Stimulated activated CD8-positive, alpha-beta memory T cell treated with anti-CD3 and anti-CD28 coated beads, Interleukin-4, amount 100 ng/mL, for 24 hours (primary cell): ENCODE results near the gene NAPSA.
"Not testable (repeated sequence)": the region's sequence is repeated elsewhere in the genome, so short reads cannot be mapped to it uniquely, and the experiment has no call there.

Source experiments
- DNase-seq: peaks from one replicate; pipeline ENCODE4 v3.0.0-alpha.2; 2020; ENCODE audit warnings: low read depth

Gene NAPSA

DNA sequence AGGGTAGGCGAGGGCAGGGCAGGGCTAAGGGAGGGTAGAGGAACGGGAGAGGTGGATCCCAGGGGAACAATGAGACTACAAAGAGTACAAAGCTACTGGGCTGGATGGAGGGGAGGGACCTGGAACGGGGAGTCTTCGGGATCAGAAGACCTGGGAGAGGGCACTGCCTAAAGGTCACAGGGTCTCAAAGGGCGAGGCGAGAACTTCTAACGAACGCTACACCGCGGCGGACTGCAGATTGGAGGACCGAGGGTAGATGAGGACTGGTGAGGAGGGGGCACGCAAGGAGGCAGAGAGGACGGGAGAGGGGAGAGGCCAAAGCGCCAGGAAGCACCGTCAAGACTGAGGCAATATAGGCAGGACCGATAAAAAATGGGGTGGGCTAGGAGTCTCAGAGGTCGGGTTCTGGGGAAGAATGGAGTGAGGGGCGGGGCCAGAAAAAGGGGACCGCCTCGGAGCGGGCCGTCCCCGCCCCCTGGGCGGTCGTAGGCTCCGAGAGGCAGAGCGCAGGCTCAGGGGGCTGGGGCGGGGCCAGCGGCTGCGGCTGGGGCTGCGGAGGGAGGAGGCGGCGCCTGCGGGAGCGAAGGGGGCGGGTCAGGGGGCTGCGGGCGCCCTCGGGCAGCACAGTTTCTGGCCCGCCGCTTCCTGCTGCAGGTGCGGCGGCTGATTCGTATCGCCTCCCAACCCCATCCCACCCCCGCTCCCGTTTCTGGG is 34.9 kb downstream of the NAPSA start:
- DNase-seq, result peak; percentile 61

DNA sequence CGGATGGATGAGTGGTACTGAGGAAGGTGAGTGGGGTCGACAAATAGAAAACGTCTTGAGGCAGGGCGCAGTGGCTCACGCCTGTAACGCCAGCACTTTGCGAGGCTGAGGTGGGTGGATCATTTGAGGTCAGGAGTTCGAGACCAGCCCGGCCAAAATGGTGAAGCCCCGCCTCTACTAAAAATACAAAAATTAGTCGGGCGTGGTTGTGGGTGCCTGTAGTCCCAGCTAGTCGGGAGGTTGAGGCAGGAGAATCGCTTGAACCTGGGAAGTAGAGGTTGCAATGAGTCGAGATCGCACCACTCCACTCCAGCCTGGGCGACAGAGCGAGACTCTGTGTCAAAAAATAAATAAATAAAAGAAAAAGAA is 35.5 kb downstream of the NAPSA start:
- not testable (repeated sequence) for DNase-seq

DNA sequence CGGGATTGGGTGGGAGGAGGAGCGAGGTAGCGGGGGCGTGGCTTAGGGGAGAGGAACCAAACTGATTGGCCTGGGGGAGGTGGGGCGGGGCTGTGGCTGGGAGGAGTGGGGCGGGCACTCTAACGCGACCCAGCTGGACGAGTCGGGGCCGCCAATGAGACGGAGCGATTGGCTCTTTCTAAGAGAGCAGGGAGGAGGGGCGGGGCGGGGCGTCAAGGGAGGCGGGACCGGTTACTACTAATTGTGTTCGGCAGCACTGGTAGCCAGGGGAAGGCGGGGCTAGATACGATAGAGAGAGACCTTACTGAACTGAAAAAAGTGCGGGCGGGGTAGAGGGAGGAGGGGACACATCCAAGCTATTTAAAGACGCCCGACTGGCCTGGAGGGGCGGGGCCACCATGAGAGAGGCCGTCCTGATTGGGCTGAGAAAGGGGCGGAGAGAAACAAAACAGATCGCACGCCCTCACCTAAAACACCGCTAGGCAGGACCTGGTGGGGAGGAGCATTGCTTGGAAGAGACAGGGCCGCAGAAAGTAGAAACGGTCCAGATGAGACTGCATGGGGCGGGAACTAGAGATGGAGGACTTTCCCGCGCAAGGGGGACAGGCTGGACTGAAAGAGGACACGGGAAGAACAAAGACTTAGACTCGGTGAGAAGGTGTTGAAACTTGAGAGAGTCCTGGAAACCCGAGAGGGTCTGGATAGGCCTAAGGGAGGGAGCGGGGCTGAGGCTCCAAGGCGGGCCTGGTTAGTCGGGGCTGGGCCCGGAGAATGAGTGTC is 36.1 kb downstream of the NAPSA start, which contains the start of gene KCNC3:
Gene KCNC3, minus strand, starts transcription at position 232 of the 780 bp plus-strand sequence. CDS start 295 bp downstream, outside the sequence.
- DNase-seq, result peak; percentile 75

DNA sequence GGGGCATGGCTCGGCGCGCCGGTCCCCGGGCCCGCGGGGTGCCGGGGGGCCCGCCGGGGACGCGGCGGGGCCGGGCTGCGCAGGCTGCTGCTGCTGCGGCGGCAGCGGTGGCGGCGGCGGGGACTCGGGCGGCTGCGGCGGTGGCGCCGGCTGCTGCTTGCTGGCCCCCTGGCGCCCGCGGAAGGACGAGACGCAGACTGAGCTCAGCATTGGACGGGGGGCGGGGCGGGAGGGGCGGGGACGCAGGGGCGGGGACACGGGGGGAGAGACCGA is 36.6 kb downstream of the NAPSA start:
- no peak for DNase-seq

DNA sequence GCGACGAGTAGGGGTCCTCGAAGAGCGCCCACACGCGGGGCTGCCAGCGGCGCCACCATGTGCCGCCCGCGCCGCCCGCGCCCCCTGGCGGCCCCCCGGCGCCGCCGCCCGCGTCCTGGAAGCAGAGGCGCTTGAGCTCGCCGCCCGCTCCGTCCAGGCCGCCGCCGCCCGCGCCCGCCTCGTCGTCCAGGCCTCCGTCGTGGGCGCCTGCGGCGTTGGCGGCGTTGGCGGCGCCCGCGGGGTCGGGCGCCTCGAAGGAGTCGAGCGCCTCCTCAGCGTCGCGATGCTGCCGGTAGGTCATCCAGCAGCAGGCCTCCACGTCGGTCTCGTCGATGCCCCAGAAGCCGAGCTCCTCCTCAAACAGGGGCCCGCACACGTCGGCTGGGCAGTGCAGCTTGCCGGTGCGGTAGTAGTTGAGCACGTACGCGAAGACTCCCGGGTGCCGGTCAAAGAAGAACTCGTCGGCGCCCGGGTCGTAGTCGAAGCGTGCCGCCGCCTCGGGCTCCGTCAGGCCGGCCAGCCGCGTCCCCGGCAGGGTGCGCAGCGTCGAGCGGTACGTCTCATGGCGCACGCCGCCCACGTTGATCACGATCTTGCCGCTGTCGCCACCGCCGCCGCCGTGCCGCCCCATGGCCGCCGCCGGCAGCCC is 37.1 kb downstream of the NAPSA start:
- DNase-seq, result no peak

DNA sequence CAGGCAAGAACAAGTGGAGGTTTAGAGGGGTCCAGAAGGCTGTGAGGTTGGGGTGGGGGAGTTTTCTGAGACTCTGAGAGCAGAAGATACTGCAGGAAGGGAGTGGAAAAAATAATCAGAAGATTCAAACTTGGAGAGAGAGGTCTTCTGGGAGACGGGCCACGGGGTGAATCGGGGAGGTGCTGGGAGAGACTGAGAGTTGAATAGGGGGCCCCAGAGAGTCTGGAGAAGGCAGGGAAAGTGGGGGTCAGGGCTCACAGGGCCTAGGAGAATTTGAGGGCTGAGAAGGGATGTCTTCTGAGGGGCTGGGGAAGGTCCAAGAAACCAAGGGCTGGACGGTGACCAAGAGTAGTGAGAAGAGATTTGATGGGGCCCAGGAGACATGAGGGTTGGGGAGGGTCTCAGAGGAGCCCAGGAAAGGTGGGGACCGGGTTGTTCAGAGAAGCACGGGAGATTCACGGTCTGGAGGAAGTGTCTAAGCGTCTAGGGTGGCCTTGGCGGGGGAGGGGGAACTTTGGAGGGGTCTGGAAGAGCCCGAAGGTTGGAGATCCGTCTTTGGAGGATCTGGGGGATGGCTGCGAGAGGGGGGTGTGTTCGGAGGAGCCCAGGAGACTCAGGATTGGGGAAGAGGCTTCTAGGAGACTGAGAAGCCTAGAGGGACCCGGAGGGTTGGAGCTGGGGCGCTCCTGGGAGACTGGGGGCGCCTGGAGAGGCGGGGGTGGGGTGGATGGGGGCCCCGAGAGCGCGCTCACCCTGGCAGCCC is 37.8 kb downstream of the NAPSA start:
- no peak for DNase-seq

DNA sequence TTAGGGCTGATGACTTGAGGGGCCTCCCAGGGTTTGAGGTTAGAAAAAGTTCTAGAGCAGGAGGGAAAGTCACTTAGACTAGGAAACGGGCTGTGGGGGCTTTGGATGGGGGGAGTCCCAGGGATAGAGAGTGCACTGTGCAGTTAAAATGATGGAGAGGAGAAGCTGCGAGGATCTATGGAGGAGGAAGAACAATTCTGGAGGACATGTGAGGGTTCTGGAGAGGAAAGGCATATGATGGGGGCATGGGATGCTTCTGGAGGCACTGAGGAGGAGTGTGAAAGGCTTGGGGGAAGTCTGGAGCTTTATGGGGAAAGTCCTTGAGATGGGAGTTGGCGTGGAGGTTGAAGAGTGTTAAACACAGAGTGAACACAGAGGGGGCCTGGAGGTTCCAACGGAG is 38.4 kb downstream of the NAPSA start:
- DNase-seq, result no peak

DNA sequence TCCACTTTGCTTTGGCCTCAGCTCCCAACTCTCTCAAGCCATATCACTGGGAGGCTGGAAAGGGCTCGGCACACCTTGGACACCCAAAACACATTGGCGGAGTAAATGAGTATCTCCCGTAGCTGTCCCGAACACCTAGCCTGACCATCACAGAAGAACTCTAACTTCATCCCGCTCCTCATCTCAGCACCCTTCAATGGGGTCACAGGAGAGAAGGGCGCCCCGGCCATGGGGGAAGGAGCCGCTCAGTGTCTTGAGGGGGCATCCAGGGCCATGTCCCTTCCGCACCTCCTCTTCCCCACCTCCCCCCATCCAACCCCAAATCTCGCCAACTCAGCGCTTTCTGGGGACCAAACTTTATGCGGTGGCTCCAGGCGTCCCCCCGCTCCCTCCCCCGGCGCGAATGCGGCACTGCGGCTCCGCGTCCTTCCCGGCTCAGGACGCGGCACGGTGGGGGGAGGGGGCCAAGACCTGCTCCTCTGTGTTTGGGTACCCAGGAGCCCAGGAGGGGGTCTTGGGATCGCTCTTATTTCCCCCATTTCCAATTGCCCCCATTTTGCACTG is 39.3 kb downstream of the NAPSA start:
- DNase-seq, result no peak

DNA sequence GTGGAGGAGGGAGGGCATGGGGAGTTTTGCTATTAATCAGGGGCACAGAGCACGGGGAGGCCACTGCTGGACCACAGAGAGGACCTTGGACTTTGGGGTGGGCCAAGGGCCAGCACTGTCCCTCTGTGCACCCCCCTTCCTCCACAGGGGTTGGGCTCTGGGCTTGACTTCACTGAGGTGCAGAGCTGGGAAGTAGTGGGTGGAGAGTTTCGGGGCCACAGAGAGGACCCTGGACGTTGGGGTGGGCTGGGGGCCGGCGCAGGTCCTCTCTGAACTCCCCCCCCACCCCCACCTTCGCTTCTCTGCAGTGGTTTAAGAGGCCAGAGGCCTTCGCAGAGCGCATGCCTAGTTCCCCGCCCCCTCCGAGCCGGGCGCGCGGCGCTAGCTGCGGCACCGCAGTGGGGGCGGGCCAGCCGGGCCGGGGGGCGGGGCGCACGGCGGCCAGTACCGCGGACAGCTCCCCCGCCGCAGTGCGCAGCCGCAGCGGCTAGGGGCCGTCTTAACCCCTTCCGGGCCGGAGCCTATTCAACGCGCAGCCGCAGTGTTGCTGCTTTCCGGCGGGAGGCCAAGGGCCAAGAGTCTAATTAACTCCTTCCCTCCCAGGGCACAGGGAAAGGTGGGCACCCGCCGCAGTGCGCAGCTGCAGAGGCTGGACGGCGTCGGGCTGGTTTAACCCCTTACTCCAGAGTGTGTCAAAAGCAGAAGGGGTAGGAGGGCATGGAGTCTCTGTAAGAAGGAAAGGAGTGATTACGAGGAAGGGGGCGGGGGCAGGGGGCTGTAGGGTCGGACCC is 39.9 kb downstream of the NAPSA start:
- peak; percentile 61 for DNase-seq

DNA sequence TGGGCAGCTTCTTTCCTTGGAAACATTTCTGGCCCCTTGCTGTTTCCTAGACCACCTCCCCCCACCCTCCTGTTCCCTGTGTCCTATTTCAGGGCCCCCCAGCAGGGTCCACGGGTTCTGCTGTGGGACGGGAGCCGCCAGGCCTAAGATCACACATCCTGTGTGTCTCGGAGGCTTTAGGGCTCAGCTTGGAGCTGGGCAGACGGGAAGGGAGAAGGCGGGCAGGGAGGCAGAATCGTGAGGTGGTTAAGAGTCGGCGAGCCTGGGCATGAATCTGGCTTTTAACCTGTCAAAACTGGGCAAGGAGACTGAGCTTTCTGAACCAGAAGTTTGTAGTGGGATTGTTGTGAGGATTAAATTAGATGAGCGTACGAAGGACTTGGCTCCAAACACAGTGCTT is 41.1 kb downstream of the NAPSA start:
- DNase-seq, result no peak

DNA sequence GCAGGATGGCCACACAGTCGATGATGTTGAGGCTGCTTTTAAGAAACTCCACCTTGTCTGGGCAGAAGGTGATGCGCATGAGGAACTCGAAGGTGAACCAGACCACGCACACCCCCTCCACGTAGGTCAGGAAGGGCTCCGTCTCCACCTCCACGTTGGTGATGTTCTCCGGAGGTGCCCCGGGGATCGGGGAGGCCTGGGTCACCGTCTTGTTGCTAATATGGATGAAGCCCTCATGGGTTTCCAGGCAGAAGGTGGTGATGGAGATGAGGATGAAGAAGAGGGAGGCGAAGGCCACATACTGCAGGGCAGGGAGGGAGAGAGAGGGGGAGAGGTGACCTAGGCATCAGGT is 41.7 kb downstream of the NAPSA start:
- DNase-seq, result no peak

DNA sequence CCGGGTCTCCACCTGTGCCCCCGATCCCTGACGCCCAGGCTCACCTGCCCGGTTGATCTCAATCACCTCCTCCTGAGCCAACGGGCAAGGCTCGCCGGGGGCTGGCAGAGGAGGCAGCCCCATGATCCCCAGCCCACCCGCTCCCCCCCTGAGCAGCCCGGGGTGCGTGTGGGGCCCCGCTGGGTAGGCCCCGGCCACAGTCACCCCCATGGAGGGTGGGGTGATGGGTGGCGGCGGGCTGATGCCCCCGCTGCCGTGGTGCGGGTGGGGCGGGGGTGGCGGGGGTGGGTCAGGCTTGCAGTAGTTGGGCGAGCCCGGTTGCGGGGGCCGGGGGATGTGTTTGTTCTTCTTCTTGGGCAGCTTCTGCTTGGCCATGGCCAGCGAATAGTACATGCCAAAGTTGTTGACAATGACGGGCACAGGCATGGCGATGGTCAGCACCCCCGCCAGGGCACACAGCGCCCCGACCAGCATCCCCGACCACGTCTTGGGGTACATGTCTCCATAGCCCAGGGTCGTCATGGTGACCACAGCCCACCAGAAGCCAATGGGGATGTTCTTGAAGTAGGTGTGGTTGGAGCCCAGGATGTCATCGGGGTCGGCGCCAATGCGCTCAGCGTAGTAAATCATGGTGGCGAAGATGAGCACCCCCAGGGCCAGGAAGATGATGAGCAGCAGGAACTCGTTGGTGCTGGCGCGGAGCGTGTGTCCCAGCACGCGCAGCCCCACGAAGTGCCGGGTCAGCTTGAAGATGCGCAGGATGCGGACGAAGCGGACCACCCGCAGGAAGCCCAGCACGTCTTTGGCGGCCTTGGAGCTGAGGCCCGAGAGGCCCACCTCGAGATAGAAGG is 42.3 kb downstream of the NAPSA start:
- no peak for DNase-seq

DNA sequence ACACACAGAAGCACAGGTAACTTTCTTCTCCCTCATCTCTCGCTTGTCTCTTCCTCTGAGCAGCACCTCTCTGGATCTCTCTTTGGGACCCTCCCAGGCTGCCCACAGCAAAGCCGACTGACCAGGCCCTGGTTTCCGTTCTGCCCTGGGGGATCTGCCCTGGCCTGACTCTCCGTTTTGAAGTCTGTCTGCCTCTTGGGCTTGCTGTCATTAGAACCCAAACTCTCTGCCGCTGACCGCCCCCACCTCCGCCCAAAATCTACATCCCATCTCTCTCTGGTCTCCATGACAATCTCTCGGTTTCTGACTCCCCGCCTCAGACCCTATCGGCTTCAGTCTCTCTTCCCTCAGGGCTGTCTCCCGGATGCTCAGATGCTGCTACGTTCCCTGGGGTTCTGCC is 43.2 kb downstream of the NAPSA start:
- no peak for DNase-seq

DNA sequence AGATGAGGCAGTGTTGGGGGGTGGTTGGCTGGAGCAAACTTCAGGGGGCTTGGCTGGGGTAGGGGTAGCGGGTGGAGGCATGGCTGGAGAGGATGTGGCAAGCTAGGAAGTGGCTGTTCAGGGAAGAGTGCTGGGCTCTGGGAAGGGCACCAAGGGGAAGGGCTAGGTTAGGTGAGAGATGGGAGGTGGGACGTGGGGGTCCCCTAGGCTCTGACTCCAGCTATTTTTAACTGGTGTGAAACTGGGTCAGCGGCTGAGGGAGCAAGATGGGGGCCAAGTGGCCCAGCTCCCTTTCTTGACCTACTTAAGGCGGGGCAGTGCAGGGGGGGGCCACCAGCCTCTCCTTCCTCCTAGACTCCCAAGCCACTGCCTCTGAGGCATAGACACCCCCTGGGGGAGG is 43.6 kb downstream of the NAPSA start:
- no peak for DNase-seq

DNA sequence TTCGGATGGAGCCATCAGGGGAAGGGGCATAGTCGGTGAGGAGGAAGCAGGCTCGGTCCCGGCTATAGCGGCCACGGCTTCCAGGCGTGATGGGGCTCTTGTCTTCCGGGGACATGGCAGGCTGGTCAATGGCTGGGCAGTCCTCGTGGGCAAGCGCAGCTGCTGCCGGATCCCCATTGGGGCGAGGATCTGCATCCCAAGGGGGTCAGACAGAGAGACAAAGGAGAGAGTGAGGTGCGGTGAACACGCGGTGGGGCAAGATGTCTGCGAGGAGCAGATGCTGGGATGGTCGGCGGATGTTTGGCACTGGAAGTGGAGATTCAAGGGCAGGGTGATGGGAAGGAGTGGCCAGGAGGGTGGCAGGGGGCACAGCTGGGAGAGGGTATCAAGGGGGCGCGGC is 44.8 kb downstream of the NAPSA start:
- DNase-seq, result no peak

DNA sequence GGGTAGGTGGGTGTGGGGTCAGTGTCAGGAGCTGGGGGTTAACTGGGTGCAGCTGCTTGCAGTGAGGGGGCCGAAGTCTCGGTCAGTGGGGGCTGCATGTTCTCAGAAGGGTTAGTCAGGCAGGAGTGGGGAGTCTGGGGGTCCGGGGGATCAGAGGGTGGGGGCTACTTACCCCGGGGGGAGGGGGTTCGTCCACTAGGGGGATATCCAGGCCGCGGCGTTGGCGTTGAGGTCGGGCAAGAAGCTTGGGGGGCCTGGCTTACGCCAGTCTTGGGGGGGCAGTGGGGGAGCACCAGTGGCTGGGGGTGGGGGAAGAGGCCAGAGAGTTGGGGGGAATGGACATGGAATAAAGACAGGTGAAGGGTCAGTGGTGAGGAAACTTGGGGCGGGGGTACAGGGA is 45.4 kb downstream of the NAPSA start:
- no peak for DNase-seq

DNA sequence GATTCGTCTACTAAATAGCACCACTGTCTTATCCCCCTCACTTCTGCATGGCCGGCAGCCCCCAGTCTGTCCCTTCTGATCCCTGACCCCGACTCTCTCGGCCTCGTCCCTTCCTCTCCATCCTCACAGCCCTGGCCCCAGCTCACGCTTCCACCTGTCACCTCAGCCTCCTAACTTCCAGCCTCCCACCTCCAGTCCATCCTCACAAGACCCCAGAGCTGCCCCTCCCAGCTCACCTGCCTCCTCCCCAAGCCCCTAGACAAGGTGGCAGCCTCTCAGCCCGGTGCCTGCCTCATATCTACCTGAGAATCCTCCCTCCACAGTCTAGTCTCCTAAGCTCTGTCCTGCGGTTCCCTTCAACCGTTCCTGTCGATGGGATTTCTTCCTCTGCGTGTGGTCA is 46.3 kb downstream of the NAPSA start:
- DNase-seq, result no peak

DNA sequence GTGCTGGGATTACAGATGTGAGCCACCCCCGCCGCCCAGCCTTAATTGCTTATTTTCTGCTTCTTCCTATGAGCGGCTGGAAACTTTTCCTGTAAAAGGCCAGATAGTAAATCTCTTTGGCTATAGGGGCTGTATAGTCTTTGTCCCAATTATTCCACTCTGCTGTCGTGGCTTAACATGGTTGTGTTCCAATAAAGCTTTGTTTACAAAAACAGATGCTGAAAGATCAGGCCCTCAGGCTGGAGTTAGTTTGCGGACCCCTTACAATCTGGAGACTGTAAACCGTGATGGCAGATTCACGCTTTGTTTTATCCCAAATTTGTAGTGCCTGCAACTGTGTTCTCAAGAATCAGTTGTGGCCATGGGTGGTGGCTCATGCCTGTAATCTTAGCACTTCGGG is 47.0 kb downstream of the NAPSA start:
- no peak for DNase-seq

DNA sequence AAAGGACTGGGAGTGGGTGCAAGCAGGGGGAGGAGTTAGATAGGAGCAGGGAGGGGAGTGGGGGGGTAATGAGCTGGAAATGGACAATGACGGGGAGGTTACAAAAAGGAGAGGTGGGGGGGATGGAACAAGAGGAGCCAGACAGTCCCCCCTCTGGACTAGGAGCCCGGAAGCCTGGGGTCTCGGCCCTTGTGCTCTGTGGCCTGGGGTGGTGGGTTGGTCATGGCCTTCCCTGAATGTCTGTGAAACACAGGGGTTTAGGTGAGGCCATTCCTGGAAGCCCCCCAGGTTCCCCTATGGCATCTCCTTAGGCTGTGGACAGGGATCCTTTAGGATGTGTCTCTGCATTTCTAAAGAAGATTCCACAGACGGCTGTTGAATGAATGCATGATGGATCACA is 48.3 kb downstream of the NAPSA start:
- DNase-seq, result no peak

DNA sequence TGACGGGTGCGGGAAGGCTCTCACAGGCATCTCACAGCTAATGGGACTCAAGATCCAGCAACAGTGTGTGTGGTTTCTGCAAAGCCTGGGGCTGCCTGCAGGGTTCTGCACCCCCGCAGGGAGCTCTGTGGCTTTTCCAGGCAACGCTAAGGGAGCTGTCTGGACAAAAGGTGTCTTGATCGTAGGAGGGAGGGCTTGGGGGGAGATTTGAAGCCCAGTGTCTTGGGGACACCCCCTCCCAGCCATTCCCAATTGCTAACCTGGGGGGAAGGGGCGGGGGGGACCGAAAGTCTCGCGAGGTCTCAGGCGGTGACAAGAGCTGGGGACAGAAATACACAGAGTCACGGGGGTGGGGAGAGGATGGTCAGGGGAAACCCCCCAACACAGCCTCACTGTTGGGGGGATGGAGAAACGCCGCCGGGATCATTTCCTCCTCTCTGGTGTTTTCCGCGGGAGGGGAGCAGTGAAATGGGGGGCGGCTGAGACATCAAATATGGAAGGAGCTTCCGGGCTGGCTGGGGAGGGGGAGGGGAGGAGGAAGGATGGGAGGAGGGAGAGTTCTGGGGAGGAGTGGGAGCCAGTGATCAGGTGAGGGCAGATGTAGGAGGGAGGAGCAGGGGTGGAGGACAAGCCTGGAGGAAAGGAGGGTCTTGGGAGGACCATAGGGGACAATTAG is 49.5 kb downstream of the NAPSA start:
- DNase-seq, result no peak
